Breast epithelium (tissue), 3 donors: ENCODE results near the gene KCTD16.

Source experiments
- POLR2A ChIP-seq: fragments of 450-650 bp; IDR thresholded peaks from one replicate; pipeline ENCODE4 v1.6.1; 2016; ENCODE audit warnings: antibody characterized with exemption, mild to moderate bottlenecking, moderate library complexity
- POLR2AphosphoS5 ChIP-seq, 3 donors: sonication (generic); formaldehyde crosslinking; IDR thresholded peaks; one replicate each; pipeline ENCODE4 v1.6.1; 2017; ENCODE audit warnings: antibody characterized with exemption in 3 of 3
- TF ChIP-seq, protein P1 (sequence below), 3 donors: fragments of 450-650 bp; IDR thresholded peaks; one replicate each; pipeline ENCODE4 v1.5.1; 2016 to 2017; ENCODE audit warnings: antibody characterized with exemption in 3 of 3, mild to moderate bottlenecking in 3 of 3, moderate library complexity in 3 of 3

DNA sequence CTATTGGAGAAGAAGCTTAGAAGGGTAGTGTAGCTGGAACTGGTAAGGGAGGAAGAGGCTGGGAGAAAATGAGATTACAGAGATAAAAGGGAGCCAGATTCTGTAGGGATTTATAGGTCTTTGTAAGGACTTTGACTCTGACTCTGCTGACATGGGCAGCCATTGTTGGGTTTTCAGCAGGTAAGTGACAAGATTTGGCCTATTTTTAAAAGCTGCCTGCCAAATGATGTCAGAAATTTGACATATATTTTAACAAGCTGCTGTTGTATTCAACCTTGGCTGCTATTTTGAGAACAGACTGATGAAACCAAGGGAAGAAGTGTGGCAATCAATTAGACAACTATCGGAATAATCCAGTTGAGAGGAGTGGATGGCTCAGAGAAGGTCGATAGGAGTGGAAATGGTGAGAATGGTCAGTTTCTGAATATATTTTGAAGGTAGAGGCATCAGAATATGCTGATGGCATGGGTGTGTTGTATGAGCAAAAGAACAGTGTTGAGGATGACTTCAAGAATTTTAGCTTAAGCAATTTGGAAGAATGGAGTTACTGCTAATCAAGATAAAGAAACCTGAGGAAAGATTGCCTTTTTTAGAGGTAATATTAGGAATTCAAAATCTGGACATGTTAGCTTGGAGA, 56.8 kb downstream of the KCTD16 start:
- TF ChIP-seq, protein P1, sequence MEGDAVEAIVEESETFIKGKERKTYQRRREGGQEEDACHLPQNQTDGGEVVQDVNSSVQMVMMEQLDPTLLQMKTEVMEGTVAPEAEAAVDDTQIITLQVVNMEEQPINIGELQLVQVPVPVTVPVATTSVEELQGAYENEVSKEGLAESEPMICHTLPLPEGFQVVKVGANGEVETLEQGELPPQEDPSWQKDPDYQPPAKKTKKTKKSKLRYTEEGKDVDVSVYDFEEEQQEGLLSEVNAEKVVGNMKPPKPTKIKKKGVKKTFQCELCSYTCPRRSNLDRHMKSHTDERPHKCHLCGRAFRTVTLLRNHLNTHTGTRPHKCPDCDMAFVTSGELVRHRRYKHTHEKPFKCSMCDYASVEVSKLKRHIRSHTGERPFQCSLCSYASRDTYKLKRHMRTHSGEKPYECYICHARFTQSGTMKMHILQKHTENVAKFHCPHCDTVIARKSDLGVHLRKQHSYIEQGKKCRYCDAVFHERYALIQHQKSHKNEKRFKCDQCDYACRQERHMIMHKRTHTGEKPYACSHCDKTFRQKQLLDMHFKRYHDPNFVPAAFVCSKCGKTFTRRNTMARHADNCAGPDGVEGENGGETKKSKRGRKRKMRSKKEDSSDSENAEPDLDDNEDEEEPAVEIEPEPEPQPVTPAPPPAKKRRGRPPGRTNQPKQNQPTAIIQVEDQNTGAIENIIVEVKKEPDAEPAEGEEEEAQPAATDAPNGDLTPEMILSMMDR (IDR thresholded peaks at IDR 0.05): no peak
- TF ChIP-seq POLR2AphosphoS5 (IDR thresholded peaks at IDR 0.05): no peak
- TF ChIP-seq POLR2A: no peak
